HEK293 (cell line): ENCODE data around the gene ZNF93.

Experiments
- CTCF ChIA-PET: fragments of 350-600 bp; formaldehyde crosslinking; extraction: SDS; loops from one replicate; lab custom pipeline; 2021; ENCODE audit warnings: antibody characterized with exemption; lab: Yijun Ruan, JAX
- POLR2A ChIA-PET: fragments of 300-600 bp; formaldehyde crosslinking; extraction: SDS; loops from one replicate; lab custom pipeline; 2020; ENCODE audit warnings: antibody characterized with exemption, inconsistent platforms; lab: Yijun Ruan, JAX
- H3K27ac ChIP-seq: fragments of 200-500 bp; sonication (Bioruptor generic); 2 replicates; pipeline ENCODE4 v1.5.1; 2014; ENCODE audit warnings: low read depth, low read length, control low read depth, inconsistent platforms; ENCODE audit errors: extremely low read depth
- H3K36me3 ChIP-seq, 2 experiments: fragments of 200-500 bp in 1 of 2; sonication (Bioruptor generic) in 1 of 2; 1 replicate in 1 of 2; 2 replicates in 1 of 2; pipeline ENCODE4 v1.5.1; 2014 to 2017; ENCODE audit warnings: inconsistent platforms in 2 of 2, low read length in 2 of 2; ENCODE audit not compliant: control insufficient read depth in 2 of 2, insufficient read depth in 1 of 2
- H3K4me1 ChIP-seq: fragments of 200-500 bp; sonication (Bioruptor generic); 2 replicates; pipeline ENCODE4 v1.5.1; 2014; ENCODE audit warnings: mild to moderate bottlenecking, low read length, inconsistent platforms; ENCODE audit not compliant: control insufficient read depth, insufficient read depth
- H3K4me3 ChIP-seq: 2 replicates; pipeline ENCODE4 v1.5.1; 2011; ENCODE audit warnings: low read depth, mild to moderate bottlenecking, control low read depth, low read length, moderate library complexity
- H3K9me3 ChIP-seq: fragments of 200-500 bp; sonication (Bioruptor generic); 2 replicates; pipeline ENCODE4 v1.5.1; 2014; ENCODE audit warnings: low read depth, low read length, inconsistent platforms; ENCODE audit not compliant: control insufficient read depth, insufficient read depth
- BCL11B ChIP-seq: fragments of 450-650 bp; formaldehyde crosslinking; IDR thresholded peaks from 2 replicates; pipeline ENCODE4 v1.5.1; 2016; ENCODE audit warnings: low read depth, missing biosample characterization, missing genetic modification characterization
- HOXD13 ChIP-seq: sonication (generic); formaldehyde crosslinking; IDR thresholded peaks from 2 replicates; pipeline ENCODE4 v1.8.0; 2022; ENCODE audit warnings: missing genetic modification reagents, borderline replicate concordance
- IKZF3 ChIP-seq: fragments of 450-650 bp; IDR thresholded peaks from 2 replicates; pipeline ENCODE4 v1.5.0; 2018; ENCODE audit warnings: missing biosample characterization, mild to moderate bottlenecking, missing genetic modification characterization, moderate library complexity
- KLF7 ChIP-seq: fragments of 450-650 bp; formaldehyde crosslinking; IDR thresholded peaks from 2 replicates; pipeline ENCODE4 v1.5.1; 2016; ENCODE audit warnings: missing biosample characterization, missing genetic modification characterization, borderline replicate concordance
- SETDB1 ChIP-seq: IDR thresholded peaks from one replicate; pipeline ENCODE4 v1.6.1; 2017; ENCODE audit warnings: mild to moderate bottlenecking, low read length, moderate library complexity, mixed read lengths; ENCODE audit not compliant: insufficient read length
- SP2 ChIP-seq: fragments of 450-650 bp; formaldehyde crosslinking; IDR thresholded peaks from 2 replicates; pipeline ENCODE4 v1.5.1; 2016; ENCODE audit warnings: missing biosample characterization, missing genetic modification characterization
- SP7 ChIP-seq: fragments of 450-650 bp; formaldehyde crosslinking; IDR thresholded peaks from 2 replicates; pipeline ENCODE4 v1.5.1; 2016; ENCODE audit warnings: missing biosample characterization, missing genetic modification characterization
- YY1 ChIP-seq: fragments of 450-650 bp; formaldehyde crosslinking; IDR thresholded peaks from 2 replicates; pipeline ENCODE4 v1.5.1; 2018; ENCODE audit warnings: missing biosample characterization, missing genetic modification characterization
- ZBTB20 ChIP-seq: fragments of 450-650 bp; formaldehyde crosslinking; IDR thresholded peaks from 2 replicates; pipeline ENCODE4 v1.5.1; 2016; ENCODE audit warnings: missing biosample characterization, missing genetic modification characterization
- ZBTB7A ChIP-seq: fragments of 450-650 bp; formaldehyde crosslinking; IDR thresholded peaks from 2 replicates; pipeline ENCODE4 v1.5.1; 2016; ENCODE audit warnings: low read depth, missing biosample characterization, missing genetic modification characterization
- ZNF24 ChIP-seq: fragments of 450-650 bp; formaldehyde crosslinking; IDR thresholded peaks from 2 replicates; pipeline ENCODE4 v1.5.1; 2016; ENCODE audit warnings: missing biosample characterization, missing genetic modification characterization
- ZNF274 ChIP-seq, 2 experiments: fragments of 200-500 bp in 1 of 2; fragments of 450-650 bp in 1 of 2; sonication (Bioruptor generic) in 1 of 2; formaldehyde crosslinking in 1 of 2; IDR thresholded peaks; 2 replicates each; pipeline versions ENCODE4 v1.5.1 to v1.6.1; 2014 to 2016; ENCODE audit warnings: borderline replicate concordance in 1 of 2, inconsistent platforms in 1 of 2, low read length in 1 of 2, missing biosample characterization in 1 of 2, missing genetic modification characterization in 1 of 2
- ZNF324 ChIP-seq: fragments of 450-650 bp; formaldehyde crosslinking; IDR thresholded peaks from 2 replicates; pipeline ENCODE4 v1.5.1; 2016; ENCODE audit warnings: missing biosample characterization, missing genetic modification characterization
- ZNF335 ChIP-seq: fragments of 450-650 bp; formaldehyde crosslinking; conservative IDR thresholded peaks from 2 replicates; pipeline ENCODE4 v1.5.1; 2016; ENCODE audit warnings: missing biosample characterization, missing genetic modification characterization
- ZNF350 ChIP-seq: fragments of 450-650 bp; formaldehyde crosslinking; IDR thresholded peaks from 2 replicates; pipeline ENCODE4 v1.5.0; 2017; ENCODE audit warnings: missing biosample characterization, mild to moderate bottlenecking, missing genetic modification characterization
- ZNF37A ChIP-seq: fragments of 450-650 bp; IDR thresholded peaks from 2 replicates; pipeline ENCODE4 v1.5.1; 2018; ENCODE audit warnings: missing biosample characterization, missing genetic modification characterization
- ZNF510 ChIP-seq: fragments of 450-650 bp; formaldehyde crosslinking; IDR thresholded peaks from 2 replicates; pipeline ENCODE4 v1.5.1; 2018; ENCODE audit warnings: mild to moderate bottlenecking, missing genetic modification characterization, missing biosample characterization; ENCODE audit not compliant: insufficient replicate concordance
- ZNF521 ChIP-seq: fragments of 450-650 bp; formaldehyde crosslinking; IDR thresholded peaks from 2 replicates; pipeline ENCODE4 v1.5.1; 2017; ENCODE audit warnings: missing biosample characterization, mild to moderate bottlenecking, missing genetic modification characterization
- ZNF548 ChIP-seq: fragments of 450-650 bp; formaldehyde crosslinking; IDR thresholded peaks from 2 replicates; pipeline ENCODE4 v1.5.1; 2016; ENCODE audit warnings: missing biosample characterization, missing genetic modification characterization
- ZNF626 ChIP-seq: fragments of 450-650 bp; sonication (Bioruptor Pico); formaldehyde crosslinking; IDR thresholded peaks from 2 replicates; pipeline ENCODE4 v1.5.1; 2018; ENCODE audit warnings: missing biosample characterization, missing genetic modification characterization, inconsistent platforms
- ZNF658 ChIP-seq: fragments of 450-650 bp; formaldehyde crosslinking; IDR thresholded peaks from 2 replicates; pipeline ENCODE4; 2016; ENCODE audit warnings: missing biosample characterization, missing genetic modification characterization
- ZNF660 ChIP-seq: fragments of 450-650 bp; IDR thresholded peaks from 2 replicates; pipeline ENCODE4 v1.5.1; 2018; ENCODE audit warnings: missing biosample characterization, mild to moderate bottlenecking, missing genetic modification characterization
- ZNF664 ChIP-seq: fragments of 450-650 bp; formaldehyde crosslinking; IDR thresholded peaks from 2 replicates; pipeline ENCODE4 v1.5.1; 2016; ENCODE audit warnings: missing biosample characterization, missing genetic modification characterization
- ZNF677 ChIP-seq: fragments of 450-650 bp; IDR thresholded peaks from 2 replicates; pipeline ENCODE4 v1.5.0; 2018; ENCODE audit warnings: missing biosample characterization, mild to moderate bottlenecking, missing genetic modification characterization, moderate library complexity
- ZNF837 ChIP-seq: fragments of 450-650 bp; formaldehyde crosslinking; IDR thresholded peaks from 2 replicates; pipeline ENCODE4 v1.5.1; 2016; ENCODE audit warnings: missing biosample characterization, missing genetic modification characterization
- ZSCAN30 ChIP-seq: fragments of 450-650 bp; IDR thresholded peaks from 2 replicates; pipeline ENCODE4 v1.5.1; 2018; ENCODE audit warnings: missing biosample characterization, mild to moderate bottlenecking, missing genetic modification characterization, moderate library complexity
- ZXDB ChIP-seq: fragments of 450-650 bp; formaldehyde crosslinking; IDR thresholded peaks from 2 replicates; pipeline ENCODE4 v1.5.1; 2016; ENCODE audit warnings: missing biosample characterization, missing genetic modification characterization
- TF ChIP-seq, protein P1 (sequence below): sonication (generic); formaldehyde crosslinking; IDR thresholded peaks from 2 replicates; pipeline ENCODE4 v1.8.1; 2022; ENCODE audit warnings: mild to moderate bottlenecking, moderate library complexity, missing genetic modification reagents
- TF ChIP-seq, protein P2 (sequence below): fragments of 450-650 bp; formaldehyde crosslinking; IDR thresholded peaks from 2 replicates; pipeline ENCODE4 v1.5.1; 2016; ENCODE audit warnings: missing biosample characterization, missing genetic modification characterization

ZNF93 gene

DNA sequence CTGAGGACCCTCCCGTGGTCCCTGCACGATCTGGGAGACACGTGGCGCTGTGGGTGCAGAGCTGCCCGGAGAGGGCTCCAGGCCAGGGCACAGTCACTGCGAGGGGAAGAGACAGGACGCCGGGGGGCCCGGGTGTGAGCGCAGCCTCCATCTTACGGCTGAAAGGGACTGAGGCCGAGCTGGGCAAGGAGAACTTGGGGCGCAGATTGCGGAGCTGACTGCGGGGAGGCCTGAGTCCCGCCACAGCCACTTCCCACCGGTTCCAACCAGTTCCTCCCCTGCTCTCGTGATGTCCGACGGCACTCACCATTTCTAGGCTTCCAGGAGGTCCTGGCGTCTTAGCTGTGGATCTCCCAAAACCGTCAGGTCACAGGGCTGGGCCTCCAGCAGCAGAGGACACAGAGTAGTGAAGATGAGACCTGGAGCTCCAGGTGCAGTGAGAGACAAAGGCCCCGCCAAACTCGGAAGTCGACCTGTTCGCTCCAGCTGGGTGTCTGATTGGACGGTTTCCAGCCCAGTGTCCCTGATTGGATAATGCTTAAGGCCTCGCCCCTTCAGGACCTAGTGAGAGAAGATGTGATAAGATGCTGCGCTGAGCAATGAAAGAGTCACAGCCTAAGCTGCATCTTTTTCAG, 39.9 kb upstream of the ZNF93 start:
- H3K4me3 ChIP-seq: no peak overlapping the region
- no peaks in the 10 kb centered on the region for H3K4me1 ChIP-seq
- H3K9me3 ChIP-seq: no peaks in the 10 kb centered on the region
- no peak overlapping the region for H3K27ac ChIP-seq
- TF ChIP-seq ZNF677 (no peak), ZNF510 (no peak), SP7 (tag by site-specific recombination) (no peak)
- ChIA-PET CTCF (interaction anchor here (0.6 kb wide), 1 partner anchor 126 kb away, joined by 3 read pairs; no protein-coding TSS in a partner anchor), POLR2A (no interaction called here)
- no peaks in the 10 kb centered on the region for H3K36me3 ChIP-seq

DNA sequence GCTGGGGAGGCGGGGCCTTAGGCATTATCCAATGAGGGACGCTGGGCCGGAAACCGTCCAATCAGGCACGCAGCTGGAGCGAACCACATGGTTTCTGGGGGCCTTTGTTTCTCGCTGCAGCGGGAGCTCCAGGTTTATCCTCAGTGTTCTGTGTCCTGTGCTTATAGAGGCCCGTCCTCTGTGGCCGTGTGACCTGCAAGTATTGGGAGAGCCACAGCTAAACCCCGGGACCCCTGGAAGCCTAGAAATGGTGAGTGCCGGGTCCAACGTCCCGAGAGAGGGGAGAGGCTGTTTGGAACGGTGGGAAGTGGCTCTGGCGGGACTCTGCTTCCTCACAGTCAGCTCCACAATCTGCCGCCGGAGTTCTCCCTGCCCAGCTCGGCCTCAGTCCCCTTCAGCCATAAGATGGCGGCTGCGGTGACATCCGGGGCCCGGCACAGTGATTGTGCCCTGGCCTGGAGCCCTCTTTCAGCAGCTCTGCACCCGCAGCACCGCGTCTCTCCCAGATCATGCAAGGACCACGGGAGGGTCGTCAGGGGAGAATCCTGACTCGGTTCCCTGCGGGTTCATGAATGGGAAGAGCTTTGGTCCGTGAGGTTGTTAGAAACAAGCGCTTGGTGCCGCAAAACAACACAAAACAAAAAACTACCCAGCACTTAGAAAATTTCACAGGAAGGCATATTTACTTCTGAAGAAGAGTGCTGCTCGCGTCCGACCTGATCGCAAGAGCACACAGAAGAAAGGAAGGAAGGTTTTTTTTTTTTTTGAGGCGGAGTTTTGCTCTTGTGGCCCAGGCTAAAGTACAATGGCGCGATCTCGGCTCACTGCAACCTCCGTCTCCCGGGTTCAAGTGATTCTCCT, 34.8 kb upstream of the ZNF93 start, which contains the start of gene ZNF253:
TSS of gene ZNF253 (plus strand) at position 133 of the 861 bp plus-strand sequence. CDS start at position 248, 115 bp downstream.
- Histone ChIP-seq H3K36me3 (no peaks in the 10 kb centered on the region), H3K4me1 (no peaks in the 10 kb centered on the region), H3K27ac (peak within 1 kb of the TSS; percentile 14; the same call in 1 of the 2 replicates), H3K9me3 (no peaks in the 10 kb centered on the region), H3K4me3 (peak within 1 kb of the TSS; percentile 52)
- ChIA-PET POLR2A (interaction anchor here (0.5 to 1.7 kb wide), 25 partner anchors 9 to 654 kb away, joined by 3 to 47 read pairs (median 3); partner anchors contain the start of genes NCAN, ZNF101, ZNF506 and ZNF682), CTCF (interaction anchor here (0.5 to 0.6 kb wide), 3 partner anchors 22 to 104 kb away, joined by 3 to 4 read pairs (median 3); no protein-coding TSS in a partner anchor)
- TF ChIP-seq ZNF548 (no peak), ZBTB20 (peak; percentile 68), ZNF660 (tag by site-specific recombination) (0 out of 2 replicates have a peak, but pooled peaks have one; percentile 28), ZNF658 (no peak), BCL11B (tag by site-specific recombination) (no peak), YY1 (tag by site-specific recombination) (peak; percentile 48; the same call in 1 of the 2 replicates), SETDB1 (peak; percentile 22), ZNF664 (tag by site-specific recombination) (no peak), ZBTB7A (tag by site-specific recombination) (no peak), ZSCAN30 (tag by site-specific recombination) (peak; percentile 52; the same call in 1 of the 2 replicates), ZNF626 (tag by site-specific recombination) (no peak), ZNF324 (0 out of 2 replicates have a peak, but pooled peaks have one; percentile 36), ZXDB (tag by site-specific recombination) (0 out of 2 replicates have a peak, but pooled peaks have one; percentile 24), ZNF37A (no peak), ZNF274 (IDR thresholded peaks at IDR 0.05; ENCODE audit: low read length) (no peak), ZNF274 (tag by site-specific recombination; IDR thresholded peaks at IDR 0.05; ENCODE audit: borderline replicate concordance) (no peak), ZNF24 (tag by site-specific recombination) (no peak), SP7 (tag by site-specific recombination) (peak; percentile 16; the same call in 1 of the 2 replicates), ZNF521 (tag by site-specific recombination) (no peak), KLF7 (tag by site-specific recombination) (no peak), SP2 (tag by site-specific recombination) (peak; percentile 81), ZNF837 (tag by site-specific recombination) (no peak), ZNF350 (tag by site-specific recombination) (0 out of 2 replicates have a peak, but pooled peaks have one; percentile 37), HOXD13 (CRISPR knock-in tag) (no peak), IKZF3 (tag by site-specific recombination) (no peak), ZNF335 (tag by site-specific recombination) (peak; percentile 55)
- TF ChIP-seq, protein P1, sequence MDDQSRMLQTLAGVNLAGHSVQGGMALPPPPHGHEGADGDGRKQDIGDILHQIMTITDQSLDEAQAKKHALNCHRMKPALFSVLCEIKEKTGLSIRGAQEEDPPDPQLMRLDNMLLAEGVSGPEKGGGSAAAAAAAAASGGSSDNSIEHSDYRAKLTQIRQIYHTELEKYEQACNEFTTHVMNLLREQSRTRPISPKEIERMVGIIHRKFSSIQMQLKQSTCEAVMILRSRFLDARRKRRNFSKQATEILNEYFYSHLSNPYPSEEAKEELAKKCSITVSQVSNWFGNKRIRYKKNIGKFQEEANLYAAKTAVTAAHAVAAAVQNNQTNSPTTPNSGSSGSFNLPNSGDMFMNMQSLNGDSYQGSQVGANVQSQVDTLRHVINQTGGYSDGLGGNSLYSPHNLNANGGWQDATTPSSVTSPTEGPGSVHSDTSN (CRISPR knock-in tag): peak; percentile 49; the same call in 1 of the 2 replicates
- TF ChIP-seq, protein P2, sequence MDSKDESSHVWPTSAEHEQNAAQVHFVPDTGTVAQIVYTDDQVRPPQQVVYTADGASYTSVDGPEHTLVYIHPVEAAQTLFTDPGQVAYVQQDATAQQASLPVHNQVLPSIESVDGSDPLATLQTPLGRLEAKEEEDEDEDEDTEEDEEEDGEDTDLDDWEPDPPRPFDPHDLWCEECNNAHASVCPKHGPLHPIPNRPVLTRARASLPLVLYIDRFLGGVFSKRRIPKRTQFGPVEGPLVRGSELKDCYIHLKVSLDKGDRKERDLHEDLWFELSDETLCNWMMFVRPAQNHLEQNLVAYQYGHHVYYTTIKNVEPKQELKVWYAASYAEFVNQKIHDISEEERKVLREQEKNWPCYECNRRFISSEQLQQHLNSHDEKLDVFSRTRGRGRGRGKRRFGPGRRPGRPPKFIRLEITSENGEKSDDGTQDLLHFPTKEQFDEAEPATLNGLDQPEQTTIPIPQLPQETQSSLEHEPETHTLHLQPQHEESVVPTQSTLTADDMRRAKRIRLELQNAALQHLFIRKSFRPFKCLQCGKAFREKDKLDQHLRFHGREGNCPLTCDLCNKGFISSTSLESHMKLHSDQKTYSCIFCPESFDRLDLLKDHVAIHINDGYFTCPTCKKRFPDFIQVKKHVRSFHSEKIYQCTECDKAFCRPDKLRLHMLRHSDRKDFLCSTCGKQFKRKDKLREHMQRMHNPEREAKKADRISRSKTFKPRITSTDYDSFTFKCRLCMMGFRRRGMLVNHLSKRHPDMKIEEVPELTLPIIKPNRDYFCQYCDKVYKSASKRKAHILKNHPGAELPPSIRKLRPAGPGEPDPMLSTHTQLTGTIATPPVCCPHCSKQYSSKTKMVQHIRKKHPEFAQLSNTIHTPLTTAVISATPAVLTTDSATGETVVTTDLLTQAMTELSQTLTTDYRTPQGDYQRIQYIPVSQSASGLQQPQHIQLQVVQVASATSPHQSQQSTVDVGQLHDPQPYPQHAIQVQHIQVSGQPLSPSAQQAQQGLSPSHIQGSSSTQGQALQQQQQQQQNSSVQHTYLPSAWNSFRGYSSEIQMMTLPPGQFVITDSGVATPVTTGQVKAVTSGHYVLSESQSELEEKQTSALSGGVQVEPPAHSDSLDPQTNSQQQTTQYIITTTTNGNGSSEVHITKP: peak; percentile 94
